GM23338 (cell line): ENCODE data around the gene TMEM94. TPM values are rescaled to one million over a fixed set of nuclear protein-coding genes. Genes with fewer than 3 reads are reported as not detected.
A peak's percentile ranks its signal among the peaks of the same experiment; 100 is the strongest.

Experiments used
- ATAC-seq: fragments of 200-7000 bp; cut with Tn5 transposase; 3 replicates; pipeline ENCODE4 v1.9.1; 2020
- DNase-seq: peaks from one replicate; pipeline ENCODE4 v3.0.0-alpha.2; 2015; ENCODE audit warnings: low spot score
- H2AFZ ChIP-seq: fragments of 200-600 bp; sonication (generic); 2 replicates; pipeline ENCODE4 v1.8.0; 2016; ENCODE audit warnings: antibody characterized with exemption, mild to moderate bottlenecking, moderate library complexity
- H3F3A ChIP-seq: fragments of 200-600 bp; sonication (generic); replicated peaks from 2 replicates; pipeline ENCODE4 v1.8.0; 2017; ENCODE audit warnings: antibody characterized with exemption, mixed run types, low read depth
- H3K27ac ChIP-seq: fragments of 200-600 bp; sonication (generic); 2 replicates; pipeline ENCODE4 v1.6.1; 2016; ENCODE audit warnings: low read depth
- H3K27me3 ChIP-seq: fragments of 200-600 bp; sonication (generic); 2 replicates; pipeline ENCODE4 v1.8.0; 2016; ENCODE audit warnings: mild to moderate bottlenecking, mixed run types, moderate library complexity; ENCODE audit not compliant: insufficient read depth
- H3K36me3 ChIP-seq: fragments of 200-600 bp; sonication (generic); 2 replicates; pipeline ENCODE4 v1.8.0; 2016; ENCODE audit warnings: mild to moderate bottlenecking; ENCODE audit not compliant: insufficient read depth
- H3K4me1 ChIP-seq: fragments of 200-600 bp; sonication (generic); 2 replicates; pipeline ENCODE4 v1.8.0; 2016; ENCODE audit warnings: mild to moderate bottlenecking, moderate library complexity; ENCODE audit not compliant: insufficient read depth
- H3K4me2 ChIP-seq: fragments of 200-600 bp; sonication (generic); 2 replicates; pipeline ENCODE4 v1.7.1; 2017; ENCODE audit warnings: mixed run types
- H3K4me3 ChIP-seq: fragments of 200-600 bp; sonication (generic); 2 replicates; pipeline ENCODE4 v1.6.1; 2016; ENCODE audit warnings: mixed run types
- H3K79me2 ChIP-seq: fragments of 200-600 bp; sonication (generic); replicated peaks from 2 replicates; pipeline ENCODE4 v1.8.0; 2017; ENCODE audit warnings: mild to moderate bottlenecking; ENCODE audit not compliant: insufficient read depth
- H3K9me2 ChIP-seq: fragments of 200-600 bp; sonication (generic); 2 replicates; pipeline ENCODE4 v1.8.0; 2017; ENCODE audit not compliant: insufficient read depth
- H4K20me1 ChIP-seq: fragments of 200-600 bp; sonication (generic); replicated peaks from 2 replicates; pipeline ENCODE4 v1.8.0; 2017; ENCODE audit warnings: mild to moderate bottlenecking; ENCODE audit not compliant: insufficient read depth
- H3K27ac Mint-ChIP-seq: 2 replicates; pipeline ENCODE4 v1.8.0; 2020; ENCODE audit warnings: inconsistent platforms, mild to moderate bottlenecking, moderate library complexity, mixed read lengths
- H3K27me3 Mint-ChIP-seq: 3 replicates; pipeline ENCODE4 v1.8.0; 2022; ENCODE audit warnings: low read depth, mild to moderate bottlenecking, moderate library complexity, mixed read lengths, inconsistent platforms; ENCODE audit not compliant: insufficient read depth, poor library complexity
- H3K36me3 Mint-ChIP-seq: 3 replicates; pipeline ENCODE4 v1.8.0; 2021; ENCODE audit warnings: low read depth, mild to moderate bottlenecking, inconsistent platforms, moderate library complexity, mixed read lengths
- H3K4me1 Mint-ChIP-seq: 3 replicates; pipeline ENCODE4 v1.8.0; 2020; ENCODE audit warnings: mild to moderate bottlenecking, inconsistent platforms, mixed read lengths
- H3K4me3 Mint-ChIP-seq: 3 replicates; pipeline ENCODE4 v1.8.0; 2021; ENCODE audit warnings: moderate library complexity, mild to moderate bottlenecking, inconsistent platforms, mixed read lengths
- H3K9me3 Mint-ChIP-seq: 3 replicates; pipeline ENCODE4 v1.8.0; 2020; ENCODE audit warnings: moderate library complexity, mild to moderate bottlenecking, inconsistent platforms, mixed read lengths
- CREB1 ChIP-seq: fragments of 250-450 bp; sonication (Bioruptor Pico); IDR thresholded peaks from 2 replicates; pipeline ENCODE4 v1.5.0; 2020; ENCODE audit warnings: low read depth, mild to moderate bottlenecking, moderate library complexity
- EZH2phosphoT487 ChIP-seq: fragments of 200-600 bp; sonication (generic); IDR thresholded peaks from one replicate; pipeline ENCODE4 v1.8.1; 2018; ENCODE audit warnings: antibody characterized with exemption; ENCODE audit not compliant: unreplicated experiment
- NANOG ChIP-seq: IDR thresholded peaks from 2 replicates; pipeline ENCODE4 v1.6.1; 2016; ENCODE audit warnings: antibody characterized with exemption, borderline replicate concordance
- POLR2AphosphoS5 ChIP-seq: IDR thresholded peaks from 2 replicates; pipeline ENCODE4 v1.6.1; 2016; ENCODE audit warnings: antibody characterized with exemption, low read depth
- STAT1 ChIP-seq: IDR thresholded peaks from one replicate; pipeline ENCODE4 v1.6.1; 2016; ENCODE audit warnings: antibody characterized with exemption; ENCODE audit not compliant: unreplicated experiment
- ZNF114 ChIP-seq: fragments of 250-450 bp; sonication (Bioruptor Pico); IDR thresholded peaks from 2 replicates; pipeline ENCODE4 v1.5.0; 2020; ENCODE audit warnings: mild to moderate bottlenecking, moderate library complexity
- ZNF331 ChIP-seq: fragments of 250-450 bp; sonication (Bioruptor Pico); IDR thresholded peaks from 2 replicates; pipeline ENCODE4 v1.5.0; 2020; ENCODE audit warnings: low read depth, mild to moderate bottlenecking, moderate library complexity
- polyA plus RNA-seq: library from polyadenylated mRNA; unstranded; fragments of >200 nt; fragmentation: Nextera tagmentation; extraction: Ambion mirVana; gene quantifications from 2 replicates; pipeline ENCODE4 v1.2.1, GENCODE V29; 2016
- total RNA-seq: library from RNA; depleted of rRNA; stranded (reverse); fragments of >200 nt; shearing (Covaris generic); gene quantifications from 2 replicates; pipeline ENCODE4 v1.2.3, GENCODE V29; 2014
- TF ChIP-seq, protein P1 (sequence below): fragments of 250-450 bp; sonication (Bioruptor Pico); IDR thresholded peaks from 2 replicates; pipeline ENCODE4 v1.5.0; 2020; ENCODE audit warnings: mild to moderate bottlenecking, moderate library complexity
- TF ChIP-seq, protein P2 (sequence below), 2 experiments: fragments of 200-600 bp in 1 of 2; sonication (generic) in 1 of 2; conservative IDR thresholded peaks; 2 replicates each; pipeline versions ENCODE4 v1.5.1 to v1.6.1; 2016 to 2017; ENCODE audit warnings: antibody characterized with exemption in 2 of 2, low read depth in 2 of 2, mild to moderate bottlenecking in 2 of 2, moderate library complexity in 1 of 2
- TF ChIP-seq, protein P3 (sequence below): IDR thresholded peaks from one replicate; pipeline ENCODE4 v1.6.1; 2018; ENCODE audit warnings: antibody characterized with exemption; ENCODE audit not compliant: unreplicated experiment

The TMEM94 gene
- total and polyA plus RNA-seq, 2 experiments from 2014 or later: 24.0 to 66.0 TPM

DNA sequence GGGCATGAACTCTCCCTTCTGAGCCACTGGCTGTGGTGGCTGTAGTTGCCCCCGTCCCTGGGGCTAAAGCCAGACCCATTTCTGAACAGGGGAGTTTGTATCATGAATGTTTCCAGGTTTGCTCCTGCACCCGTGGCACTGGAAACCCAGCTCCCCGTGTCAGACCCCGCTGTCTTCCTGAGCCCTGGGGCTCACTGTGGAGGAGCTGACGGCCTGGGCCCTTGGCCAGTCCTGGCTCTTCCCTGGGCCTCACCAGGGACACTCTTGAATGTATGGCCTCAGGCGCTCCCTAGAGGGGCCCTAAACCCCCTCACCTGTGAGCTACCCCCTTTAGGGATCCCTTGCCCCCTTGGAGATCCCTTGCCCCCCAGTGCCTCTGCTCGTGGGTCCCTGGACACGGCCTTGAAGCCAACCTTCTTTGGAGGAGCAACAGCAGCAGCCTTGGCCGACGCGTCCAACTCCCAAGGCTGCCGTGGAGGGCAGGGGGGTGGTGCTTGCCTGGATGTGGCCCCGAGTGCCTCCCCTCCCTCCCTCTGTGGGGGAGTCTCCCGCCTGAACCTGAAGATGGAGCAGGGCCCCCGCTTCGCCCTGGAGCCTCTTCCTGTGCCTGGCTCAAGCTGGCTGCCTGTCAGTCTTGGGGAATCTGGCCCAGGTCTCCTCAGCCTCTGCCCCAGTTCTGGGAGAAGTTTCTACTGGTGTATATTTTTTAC, 43.0 kb downstream of the TMEM94 start (continued):
- TF ChIP-seq, protein P1, sequence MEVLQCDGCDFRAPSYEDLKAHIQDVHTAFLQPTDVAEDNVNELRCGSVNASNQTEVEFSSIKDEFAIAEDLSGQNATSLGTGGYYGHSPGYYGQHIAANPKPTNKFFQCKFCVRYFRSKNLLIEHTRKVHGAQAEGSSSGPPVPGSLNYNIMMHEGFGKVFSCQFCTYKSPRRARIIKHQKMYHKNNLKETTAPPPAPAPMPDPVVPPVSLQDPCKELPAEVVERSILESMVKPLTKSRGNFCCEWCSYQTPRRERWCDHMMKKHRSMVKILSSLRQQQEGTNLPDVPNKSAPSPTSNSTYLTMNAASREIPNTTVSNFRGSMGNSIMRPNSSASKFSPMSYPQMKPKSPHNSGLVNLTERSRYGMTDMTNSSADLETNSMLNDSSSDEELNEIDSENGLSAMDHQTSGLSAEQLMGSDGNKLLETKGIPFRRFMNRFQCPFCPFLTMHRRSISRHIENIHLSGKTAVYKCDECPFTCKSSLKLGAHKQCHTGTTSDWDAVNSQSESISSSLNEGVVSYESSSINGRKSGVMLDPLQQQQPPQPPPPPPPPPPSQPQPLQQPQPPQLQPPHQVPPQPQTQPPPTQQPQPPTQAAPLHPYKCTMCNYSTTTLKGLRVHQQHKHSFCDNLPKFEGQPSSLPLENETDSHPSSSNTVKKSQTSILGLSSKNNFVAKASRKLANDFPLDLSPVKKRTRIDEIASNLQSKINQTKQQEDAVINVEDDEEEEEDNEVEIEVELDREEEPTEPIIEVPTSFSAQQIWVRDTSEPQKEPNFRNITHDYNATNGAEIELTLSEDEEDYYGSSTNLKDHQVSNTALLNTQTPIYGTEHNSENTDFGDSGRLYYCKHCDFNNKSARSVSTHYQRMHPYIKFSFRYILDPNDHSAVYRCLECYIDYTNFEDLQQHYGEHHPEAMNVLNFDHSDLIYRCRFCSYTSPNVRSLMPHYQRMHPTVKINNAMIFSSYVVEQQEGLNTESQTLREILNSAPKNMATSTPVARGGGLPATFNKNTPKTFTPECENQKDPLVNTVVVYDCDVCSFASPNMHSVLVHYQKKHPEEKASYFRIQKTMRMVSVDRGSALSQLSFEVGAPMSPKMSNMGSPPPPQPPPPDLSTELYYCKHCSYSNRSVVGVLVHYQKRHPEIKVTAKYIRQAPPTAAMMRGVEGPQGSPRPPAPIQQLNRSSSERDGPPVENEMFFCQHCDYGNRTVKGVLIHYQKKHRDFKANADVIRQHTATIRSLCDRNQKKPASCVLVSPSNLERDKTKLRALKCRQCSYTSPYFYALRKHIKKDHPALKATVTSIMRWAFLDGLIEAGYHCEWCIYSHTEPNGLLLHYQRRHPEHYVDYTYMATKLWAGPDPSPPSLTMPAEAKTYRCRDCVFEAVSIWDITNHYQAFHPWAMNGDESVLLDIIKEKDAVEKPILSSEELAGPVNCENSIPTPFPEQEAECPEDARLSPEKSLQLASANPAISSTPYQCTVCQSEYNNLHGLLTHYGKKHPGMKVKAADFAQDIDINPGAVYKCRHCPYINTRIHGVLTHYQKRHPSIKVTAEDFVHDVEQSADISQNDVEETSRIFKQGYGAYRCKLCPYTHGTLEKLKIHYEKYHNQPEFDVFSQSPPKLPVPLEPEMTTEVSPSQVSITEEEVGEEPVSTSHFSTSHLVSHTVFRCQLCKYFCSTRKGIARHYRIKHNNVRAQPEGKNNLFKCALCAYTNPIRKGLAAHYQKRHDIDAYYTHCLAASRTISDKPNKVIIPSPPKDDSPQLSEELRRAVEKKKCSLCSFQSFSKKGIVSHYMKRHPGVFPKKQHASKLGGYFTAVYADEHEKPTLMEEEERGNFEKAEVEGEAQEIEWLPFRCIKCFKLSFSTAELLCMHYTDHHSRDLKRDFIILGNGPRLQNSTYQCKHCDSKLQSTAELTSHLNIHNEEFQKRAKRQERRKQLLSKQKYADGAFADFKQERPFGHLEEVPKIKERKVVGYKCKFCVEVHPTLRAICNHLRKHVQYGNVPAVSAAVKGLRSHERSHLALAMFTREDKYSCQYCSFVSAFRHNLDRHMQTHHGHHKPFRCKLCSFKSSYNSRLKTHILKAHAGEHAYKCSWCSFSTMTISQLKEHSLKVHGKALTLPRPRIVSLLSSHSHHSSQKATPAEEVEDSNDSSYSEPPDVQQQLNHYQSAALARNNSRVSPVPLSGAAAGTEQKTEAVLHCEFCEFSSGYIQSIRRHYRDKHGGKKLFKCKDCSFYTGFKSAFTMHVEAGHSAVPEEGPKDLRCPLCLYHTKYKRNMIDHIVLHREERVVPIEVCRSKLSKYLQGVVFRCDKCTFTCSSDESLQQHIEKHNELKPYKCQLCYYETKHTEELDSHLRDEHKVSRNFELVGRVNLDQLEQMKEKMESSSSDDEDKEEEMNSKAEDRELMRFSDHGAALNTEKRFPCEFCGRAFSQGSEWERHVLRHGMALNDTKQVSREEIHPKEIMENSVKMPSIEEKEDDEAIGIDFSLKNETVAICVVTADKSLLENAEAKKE (CRISPR knock-in tag): no peak
- TF ChIP-seq NANOG (no peak), ZNF331 (no peak), STAT1 (no peak), POLR2AphosphoS5 (no peak; the same call in 1 of the 2 replicates)

DNA sequence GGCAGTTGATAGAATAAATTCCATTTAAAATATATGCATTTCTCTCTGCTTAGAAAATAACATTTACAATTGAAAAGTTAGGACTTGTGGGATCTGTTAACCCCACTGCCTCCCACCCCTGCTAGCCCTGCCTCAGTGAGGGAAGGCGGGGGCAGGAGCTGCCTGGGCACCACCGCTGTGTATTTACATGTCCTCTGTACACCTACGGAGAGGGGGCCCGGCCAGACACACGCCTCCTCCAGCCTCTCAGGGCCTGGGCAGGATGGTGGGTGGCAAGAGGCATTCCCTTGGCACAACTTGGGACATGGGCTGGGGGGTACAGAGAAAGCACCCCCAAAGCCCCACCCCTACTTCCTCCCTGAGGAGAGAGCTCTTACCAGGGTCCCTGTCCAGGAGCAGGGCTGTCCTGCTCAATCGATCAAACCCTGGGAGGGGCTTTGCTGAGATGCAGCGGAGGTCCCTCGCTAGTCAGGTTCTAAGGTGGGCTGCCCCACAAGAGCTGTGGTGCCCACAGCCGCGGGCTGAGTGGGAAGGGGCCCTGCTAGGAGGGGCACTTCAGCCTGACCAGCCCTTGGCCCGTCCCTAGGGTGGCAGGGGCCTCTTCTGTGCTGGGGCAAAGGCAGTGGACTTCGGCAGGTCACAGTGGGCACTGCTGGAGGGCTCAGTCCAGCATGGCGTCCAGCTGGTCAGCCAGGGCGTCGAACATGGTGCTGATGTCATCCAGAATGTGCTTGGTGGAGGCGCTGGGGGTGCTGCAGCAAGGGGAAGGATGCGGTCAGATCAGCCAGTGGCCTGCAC, 44.2 kb downstream of the TMEM94 start:
- ATAC-seq (no peak), DNase-seq (no peak)
- no peaks in the 10 kb centered on the region for H3K79me2 ChIP-seq
- H3K4me2 ChIP-seq: no peak overlapping the region
- H3K4me1 ChIP-seq: no peaks in the 10 kb centered on the region
- no peak overlapping the region for H2AFZ ChIP-seq
- no peaks in the 10 kb centered on the region for H3K9me2 ChIP-seq
- no peaks in the 10 kb centered on the region for H3F3A ChIP-seq
- no peaks in the 10 kb centered on the region for H3K27me3 ChIP-seq
- peak overlapping the region; percentile 56; the same call in 1 of the 2 replicates for H3K27ac Mint-ChIP-seq
- H3K36me3 ChIP-seq: no peaks in the 10 kb centered on the region
- H3K9me3 Mint-ChIP-seq: no peaks in the 10 kb centered on the region
- no peak overlapping the region for H3K27ac ChIP-seq
- H3K4me3 Mint-ChIP-seq: no peak overlapping the region
- H3K4me3 ChIP-seq: no peak overlapping the region
- H3K36me3 Mint-ChIP-seq: peaks cover 14% of the 10 kb centered on the region; the same call in 2 of the 3 replicates
- no peak for TF ChIP-seq ZNF331
- no peak for TF ChIP-seq EZH2phosphoT487
- TF ChIP-seq, protein P2, sequence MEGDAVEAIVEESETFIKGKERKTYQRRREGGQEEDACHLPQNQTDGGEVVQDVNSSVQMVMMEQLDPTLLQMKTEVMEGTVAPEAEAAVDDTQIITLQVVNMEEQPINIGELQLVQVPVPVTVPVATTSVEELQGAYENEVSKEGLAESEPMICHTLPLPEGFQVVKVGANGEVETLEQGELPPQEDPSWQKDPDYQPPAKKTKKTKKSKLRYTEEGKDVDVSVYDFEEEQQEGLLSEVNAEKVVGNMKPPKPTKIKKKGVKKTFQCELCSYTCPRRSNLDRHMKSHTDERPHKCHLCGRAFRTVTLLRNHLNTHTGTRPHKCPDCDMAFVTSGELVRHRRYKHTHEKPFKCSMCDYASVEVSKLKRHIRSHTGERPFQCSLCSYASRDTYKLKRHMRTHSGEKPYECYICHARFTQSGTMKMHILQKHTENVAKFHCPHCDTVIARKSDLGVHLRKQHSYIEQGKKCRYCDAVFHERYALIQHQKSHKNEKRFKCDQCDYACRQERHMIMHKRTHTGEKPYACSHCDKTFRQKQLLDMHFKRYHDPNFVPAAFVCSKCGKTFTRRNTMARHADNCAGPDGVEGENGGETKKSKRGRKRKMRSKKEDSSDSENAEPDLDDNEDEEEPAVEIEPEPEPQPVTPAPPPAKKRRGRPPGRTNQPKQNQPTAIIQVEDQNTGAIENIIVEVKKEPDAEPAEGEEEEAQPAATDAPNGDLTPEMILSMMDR (conservative IDR thresholded peaks at IDR 0.05; ENCODE audit: low read depth in 2 of 2): no peak
- TF ChIP-seq CREB1 (CRISPR knock-in tag): no peak
- TF ChIP-seq NANOG: no peak
- TF ChIP-seq, protein P3, sequence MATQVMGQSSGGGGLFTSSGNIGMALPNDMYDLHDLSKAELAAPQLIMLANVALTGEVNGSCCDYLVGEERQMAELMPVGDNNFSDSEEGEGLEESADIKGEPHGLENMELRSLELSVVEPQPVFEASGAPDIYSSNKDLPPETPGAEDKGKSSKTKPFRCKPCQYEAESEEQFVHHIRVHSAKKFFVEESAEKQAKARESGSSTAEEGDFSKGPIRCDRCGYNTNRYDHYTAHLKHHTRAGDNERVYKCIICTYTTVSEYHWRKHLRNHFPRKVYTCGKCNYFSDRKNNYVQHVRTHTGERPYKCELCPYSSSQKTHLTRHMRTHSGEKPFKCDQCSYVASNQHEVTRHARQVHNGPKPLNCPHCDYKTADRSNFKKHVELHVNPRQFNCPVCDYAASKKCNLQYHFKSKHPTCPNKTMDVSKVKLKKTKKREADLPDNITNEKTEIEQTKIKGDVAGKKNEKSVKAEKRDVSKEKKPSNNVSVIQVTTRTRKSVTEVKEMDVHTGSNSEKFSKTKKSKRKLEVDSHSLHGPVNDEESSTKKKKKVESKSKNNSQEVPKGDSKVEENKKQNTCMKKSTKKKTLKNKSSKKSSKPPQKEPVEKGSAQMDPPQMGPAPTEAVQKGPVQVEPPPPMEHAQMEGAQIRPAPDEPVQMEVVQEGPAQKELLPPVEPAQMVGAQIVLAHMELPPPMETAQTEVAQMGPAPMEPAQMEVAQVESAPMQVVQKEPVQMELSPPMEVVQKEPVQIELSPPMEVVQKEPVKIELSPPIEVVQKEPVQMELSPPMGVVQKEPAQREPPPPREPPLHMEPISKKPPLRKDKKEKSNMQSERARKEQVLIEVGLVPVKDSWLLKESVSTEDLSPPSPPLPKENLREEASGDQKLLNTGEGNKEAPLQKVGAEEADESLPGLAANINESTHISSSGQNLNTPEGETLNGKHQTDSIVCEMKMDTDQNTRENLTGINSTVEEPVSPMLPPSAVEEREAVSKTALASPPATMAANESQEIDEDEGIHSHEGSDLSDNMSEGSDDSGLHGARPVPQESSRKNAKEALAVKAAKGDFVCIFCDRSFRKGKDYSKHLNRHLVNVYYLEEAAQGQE: no peak
- no peak for TF ChIP-seq STAT1
- no peak for TF ChIP-seq ZNF114 (CRISPR knock-in tag)
- no peaks in the 10 kb centered on the region for H4K20me1 ChIP-seq
- H3K27me3 Mint-ChIP-seq: peaks cover 8% of the 10 kb centered on the region
- no peaks in the 10 kb centered on the region; the same call in 1 of the 3 replicates for H3K4me1 Mint-ChIP-seq
